ENCODE measurements around the gene TMEM234. TPM values are rescaled to one million over a fixed set of nuclear protein-coding genes. Genes with fewer than 3 reads are reported as not detected.

The TMEM234 gene
- total and polyA plus RNA-seq, 2 donors from 2014 or later, result 20.5 to 39.4 TPM

DNA sequence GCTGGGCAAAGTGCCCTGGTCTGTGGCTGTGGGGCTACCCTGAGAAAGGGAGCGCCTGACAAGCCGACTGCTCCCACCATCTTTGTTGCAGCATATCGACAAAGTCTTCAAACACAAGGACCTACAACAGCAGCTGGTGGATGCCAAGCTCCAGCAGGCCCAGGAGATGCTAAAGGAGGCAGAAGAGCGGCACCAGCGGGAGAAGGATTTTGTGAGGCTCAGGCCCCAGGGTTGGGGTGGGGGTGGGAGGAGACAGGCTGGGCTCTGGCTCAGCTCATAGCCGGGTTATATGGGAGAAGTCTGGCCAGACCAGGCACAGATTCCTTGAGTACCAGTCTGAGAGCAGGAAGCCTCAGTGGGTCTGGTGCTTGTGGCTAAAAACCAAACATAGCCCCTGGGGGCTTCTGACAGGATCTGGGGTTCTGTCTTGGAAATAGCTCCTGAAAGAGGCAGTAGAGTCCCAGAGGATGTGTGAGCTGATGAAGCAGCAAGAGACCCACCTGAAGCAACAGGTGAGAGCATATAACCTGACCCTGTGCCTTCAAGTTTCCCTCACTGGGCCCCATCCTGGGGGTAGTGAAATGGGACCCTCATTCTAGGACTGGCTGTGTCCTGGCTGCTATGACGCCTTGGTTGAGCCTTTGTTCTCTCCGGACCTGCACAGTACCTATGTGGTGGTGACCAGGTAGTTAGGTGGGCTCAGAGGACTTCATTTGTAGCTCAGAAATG lies 29.8 kb downstream of the TMEM234 start:
- TF ChIP-seq CTCF (IDR thresholded peaks at IDR 0.05; ENCODE audit: borderline replicate concordance, extremely low read depth, insufficient read depth), result no peak
- Histone ChIP-seq H3K9me3 (ENCODE audit: control insufficient read depth in 2 of 3, insufficient read depth in 1 of 3, low read length in 3 of 3) (no peaks in the 10 kb centered on the region), H3K4me1 (ENCODE audit: control insufficient read depth in 2 of 3, insufficient read depth in 2 of 3, low read depth in 1 of 3, low read length in 3 of 3) (peaks cover 0 to 2% (median 0%) of the 10 kb centered on the region in 3 donors), H3K36me3 (ENCODE audit: control insufficient read depth in 2 of 3, insufficient read depth in 3 of 3, low read length in 3 of 3) (peaks cover 14 to 88% (median 63%) of the 10 kb centered on the region in 3 donors), H3K4me3 (ENCODE audit: low read length in 3 of 3) (no peak overlapping the region), H3K27me3 (ENCODE audit: control insufficient read depth, insufficient read depth, low read length) (no peaks in the 10 kb centered on the region), H3K9ac (ENCODE audit: low read length in 3 of 3) (no peak overlapping the region), H3K27ac (ENCODE audit: low read depth in 2 of 2, low read length in 2 of 2) (no peak overlapping the region)
- FAIRE-seq (no peak), DNase-seq (no peak)
- intact Hi-C loops (cut with DNase I), result no loop called here

- Histone ChIP-seq H3K4me3 (ENCODE audit: low read length in 3 of 3) (no peak overlapping the region), H3K27ac (ENCODE audit: low read depth in 2 of 2, low read length in 2 of 2) (no peak overlapping the region), H3K27me3 (ENCODE audit: control insufficient read depth, insufficient read depth, low read length) (no peaks in the 10 kb centered on the region), H3K9me3 (ENCODE audit: control insufficient read depth in 2 of 3, insufficient read depth in 1 of 3, low read length in 3 of 3) (no peaks in the 10 kb centered on the region), H3K9ac (ENCODE audit: low read length in 3 of 3) (no peak overlapping the region), H3K36me3 (ENCODE audit: control insufficient read depth in 2 of 3, insufficient read depth in 3 of 3, low read length in 3 of 3) (peaks cover 11 to 71% (median 54%) of the 10 kb centered on the region in 3 donors), H3K4me1 (ENCODE audit: control insufficient read depth in 2 of 3, insufficient read depth in 2 of 3, low read depth in 1 of 3, low read length in 3 of 3) (peaks cover 0 to 2% (median 0%) of the 10 kb centered on the region in 3 donors)
- FAIRE-seq (no peak), DNase-seq (no peak)
- TF ChIP-seq CTCF (IDR thresholded peaks at IDR 0.05; ENCODE audit: borderline replicate concordance, extremely low read depth, insufficient read depth), result no peak
- intact Hi-C loops (cut with DNase I), result no loop called here
These were observed 34.3 kb downstream of the TMEM234 start for GRCh38 chr1:32187850-32188249.

DNA sequence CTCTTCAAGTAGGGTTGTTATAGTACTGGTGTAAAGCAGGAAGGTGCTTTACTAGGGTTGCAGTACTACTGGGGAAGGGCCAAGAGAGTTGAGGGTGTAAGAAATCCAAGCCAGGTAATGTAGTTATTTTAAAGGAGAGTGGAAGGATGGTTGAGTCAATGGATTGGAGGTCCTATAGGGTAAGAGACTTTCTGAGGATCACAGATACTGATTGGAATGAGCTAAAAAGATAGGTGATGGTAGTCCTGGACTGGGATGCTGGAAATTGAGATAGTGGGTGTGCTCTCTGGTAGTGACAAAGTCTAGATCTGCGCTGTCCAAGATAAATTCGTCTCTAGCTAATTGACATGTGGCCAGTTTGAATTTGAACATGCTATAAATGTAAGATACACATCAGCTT lies 35.7 kb downstream of the TMEM234 start:
- no peak for TF ChIP-seq CTCF (IDR thresholded peaks at IDR 0.05; ENCODE audit: borderline replicate concordance, extremely low read depth, insufficient read depth)
- no peak for DNase-seq
- Histone ChIP-seq H3K4me1 (ENCODE audit: control insufficient read depth in 2 of 3, insufficient read depth in 2 of 3, low read depth in 1 of 3, low read length in 3 of 3) (peaks cover 0 to 5% (median 5%) of the 10 kb centered on the region in 3 donors), H3K27me3 (ENCODE audit: control insufficient read depth, insufficient read depth, low read length) (no peaks in the 10 kb centered on the region), H3K4me3 (ENCODE audit: low read length in 3 of 3) (no peak overlapping the region), H3K36me3 (ENCODE audit: control insufficient read depth in 2 of 3, insufficient read depth in 3 of 3, low read length in 3 of 3) (peaks cover 9 to 65% (median 44%) of the 10 kb centered on the region in 3 donors), H3K9me3 (ENCODE audit: control insufficient read depth in 2 of 3, insufficient read depth in 1 of 3, low read length in 3 of 3) (no peaks in the 10 kb centered on the region), H3K9ac (ENCODE audit: low read length in 3 of 3) (no peak overlapping the region), H3K27ac (ENCODE audit: low read depth in 2 of 2, low read length in 2 of 2) (no peak overlapping the region)
- no peak for FAIRE-seq
- intact Hi-C loops (cut with DNase I), result no loop called here
